Natural killer cell (primary cell): ENCODE measurements around the gene TMEM218. TPM values are rescaled to one million over a fixed set of nuclear protein-coding genes. Genes with fewer than 3 reads are reported as not detected.

Experiments used
- ATAC-seq, 3 donors: fragments of 150-1000 bp in 2 of 3; fragments of 200-7000 bp in 1 of 3; cut with Tn5 transposase; 1 replicate in 1 of 3; 2 replicates in 2 of 3; pipeline ENCODE4 v1.10.0; 2021; ENCODE audit warnings: mild to moderate bottlenecking in 2 of 3, moderate library complexity in 2 of 3
- DNase-seq, 2 donors: peaks; one replicate each; pipeline versions ENCODE4 v3.0.0 to v3.0.0-alpha.2; 2013 to 2021; ENCODE audit warnings: mixed read lengths in 1 of 2
- H3K27ac ChIP-seq: one replicate; pipeline ENCODE4 v1.5.1; 2013; ENCODE audit warnings: mild to moderate bottlenecking, low read length
- H3K27me3 ChIP-seq: one replicate; pipeline ENCODE4 v1.6.1; 2013; ENCODE audit warnings: low read length; ENCODE audit not compliant: control insufficient read depth, insufficient read depth
- H3K36me3 ChIP-seq: one replicate; pipeline ENCODE4 v1.6.1; 2013; ENCODE audit warnings: low read length; ENCODE audit not compliant: control insufficient read depth, insufficient read depth
- H3K4me1 ChIP-seq: one replicate; pipeline ENCODE4 v1.6.1; 2013; ENCODE audit warnings: low read length; ENCODE audit not compliant: control insufficient read depth, insufficient read depth
- H3K4me3 ChIP-seq: one replicate; pipeline ENCODE4 v1.5.1; 2013; ENCODE audit warnings: low read length
- H3K9me3 ChIP-seq: one replicate; pipeline ENCODE4 v1.6.1; 2013; ENCODE audit warnings: low read length; ENCODE audit not compliant: control insufficient read depth, insufficient read depth
- H3K27ac Mint-ChIP-seq, 2 donors: one replicate each; pipeline ENCODE4 v1.8.0; 2022; ENCODE audit warnings: mild to moderate bottlenecking in 2 of 2, mixed read lengths in 2 of 2, moderate library complexity in 1 of 2
- H3K27me3 Mint-ChIP-seq, 2 donors: one replicate each; pipeline ENCODE4 v1.8.0; 2022; ENCODE audit warnings: low read depth in 2 of 2, mixed read lengths in 2 of 2
- H3K36me3 Mint-ChIP-seq: one replicate; pipeline ENCODE4 v1.8.0; 2022; ENCODE audit warnings: mixed read lengths
- H3K4me1 Mint-ChIP-seq, 2 donors: one replicate each; pipeline ENCODE4 v1.8.0; 2022; ENCODE audit warnings: mixed read lengths in 2 of 2
- H3K4me3 Mint-ChIP-seq: one replicate; pipeline ENCODE4 v1.8.0; 2022; ENCODE audit warnings: mild to moderate bottlenecking, moderate library complexity, mixed read lengths
- H3K9me3 Mint-ChIP-seq, 2 donors: one replicate each; pipeline ENCODE4 v1.8.0; 2022; ENCODE audit warnings: mixed read lengths in 2 of 2
- CTCF ChIP-seq: fragments of 200-600 bp; IDR thresholded peaks from one replicate; pipeline ENCODE4 v1.8.0; 2022; ENCODE audit warnings: antibody characterized with exemption
- WGBS: methylation state at CpG from one replicate; pipeline ENCODE4 v1.1.7; 2013; ENCODE audit warnings: missing lambda C conversion rate; ENCODE audit not compliant: insufficient coverage; 5-methylcytosine and 5-hydroxymethylcytosine counted together
- intact Hi-C: fragments of 100-400 bp; cut with micrococcal nuclease; formaldehyde crosslinking; loops from one replicate; pipeline ENCODE4 v1.14.2; 2022
- total RNA-seq, 4 donors: library from RNA; stranded (reverse); fragments of 120-200 nt in 1 of 4; gene quantifications; one replicate each; pipeline versions ENCODE4 v1.2.3 to v1.2.4, GENCODE V29; 2013 to 2022

Gene TMEM218
- total RNA-seq, 3 donors from 2014 or later (not counting 1 experiment from before 2014, with no cell fraction given): 10.0 to 14.2 (median 12.1) TPM

DNA sequence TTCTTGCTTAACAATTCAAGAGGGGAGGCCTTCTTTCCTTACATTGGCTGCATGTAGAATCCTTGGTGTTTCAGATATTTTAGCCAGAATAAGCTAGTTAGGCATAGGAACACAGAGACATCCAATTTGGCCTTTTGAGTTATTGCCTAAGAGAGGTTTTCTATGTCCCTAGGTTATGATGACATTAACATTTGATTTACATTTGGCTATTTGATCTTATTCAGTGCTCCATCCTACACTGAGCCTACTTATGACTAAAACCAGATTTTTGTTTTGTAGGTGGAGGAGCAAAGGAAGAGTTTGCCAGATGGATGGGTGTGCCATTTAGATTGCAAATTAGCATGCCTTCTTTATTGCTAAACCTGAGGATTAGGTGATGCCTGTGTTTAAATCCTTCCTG, 59.4 kb downstream of the TMEM218 start:
- Histone ChIP-seq H3K36me3 (no peaks in the 10 kb centered on the region), H3K9me3 (no peaks in the 10 kb centered on the region), H3K27ac (no peak overlapping the region), H3K4me3 (no peak overlapping the region), H3K4me1 (no peaks in the 10 kb centered on the region), H3K27me3 (no peaks in the 10 kb centered on the region)
- Mint-ChIP-seq H3K27ac (no peak overlapping the region), H3K36me3 (no peaks in the 10 kb centered on the region), H3K4me1 (peaks cover 0 to 5% of the 10 kb centered on the region in 2 donors), H3K27me3 (no peaks in the 10 kb centered on the region), H3K4me3 (no peak overlapping the region), H3K9me3 (no peaks in the 10 kb centered on the region)
- DNase-seq (no peak), ATAC-seq (no peak)
- TF ChIP-seq CTCF: no peak
- intact Hi-C loops: no loop called here

- Histone ChIP-seq H3K27me3 (no peaks in the 10 kb centered on the region), H3K9me3 (no peaks in the 10 kb centered on the region), H3K36me3 (no peaks in the 10 kb centered on the region), H3K27ac (no peak overlapping the region), H3K4me1 (no peaks in the 10 kb centered on the region), H3K4me3 (no peak overlapping the region)
- no peak for TF ChIP-seq CTCF
- ATAC-seq: no peak
- Mint-ChIP-seq H3K4me3 (no peak overlapping the region), H3K27me3 (no peaks in the 10 kb centered on the region), H3K27ac (no peak overlapping the region), H3K9me3 (no peaks in the 10 kb centered on the region), H3K36me3 (no peaks in the 10 kb centered on the region), H3K4me1 (peaks cover 0 to 5% of the 10 kb centered on the region in 2 donors)
- intact Hi-C loops: no loop called here
- WGBS: 88% methylated on average over 4 of the region's 4 CpGs
- no peak for DNase-seq
Measured at GRCh38 chr11:125049164-125049792, 62.1 kb downstream of the TMEM218 start.

Other genes with a start within 250 kb of the TMEM218 start
- gene ROBO3, start 246.2 kb downstream of the TMEM218 start, total RNA-seq: 10 to 100 TPM; 16.9 to 23.8 (median 22.7) TPM
- gene ROBO4, start 213.8 kb downstream of the TMEM218 start, total RNA-seq: not detected
- gene HEPN1, start 192.4 kb downstream of the TMEM218 start, total RNA-seq: not detected
- not detected for gene HEPACAM, start 175.6 kb downstream of the TMEM218 start, total RNA-seq
- gene CCDC15, start 157.4 kb downstream of the TMEM218 start, total RNA-seq: 1 to 10 TPM; 3.8 to 4.7 (median 3.9) TPM
- 1 to 10 TPM; 1.0 to 3.2 (median 1.8) TPM for gene SLC37A2, start 48.3 kb downstream of the TMEM218 start, total RNA-seq
- not detected for gene PKNOX2, start 53.1 kb upstream of the TMEM218 start, total RNA-seq